GM23248 (cell line): ENCODE results near the gene COPS6. TPM values are rescaled to one million over a fixed set of nuclear protein-coding genes. Genes with fewer than 3 reads are reported as not detected.

Experiments used
- DNase-seq: peaks from one replicate; pipeline ENCODE4 v3.0.0-alpha.2; 2015
- H2AFZ ChIP-seq: fragments of 200-600 bp; sonication (generic); 2 replicates; pipeline ENCODE4 v1.6.1; 2016; ENCODE audit warnings: antibody characterized with exemption
- H3F3A ChIP-seq: fragments of 200-600 bp; sonication (generic); 2 replicates; pipeline ENCODE4 v1.6.1; 2016; ENCODE audit warnings: mild to moderate bottlenecking, antibody characterized with exemption, mixed run types; ENCODE audit not compliant: insufficient read depth
- H3K27ac ChIP-seq: fragments of 200-600 bp; sonication (generic); 2 replicates; pipeline ENCODE4 v1.5.1; 2016; ENCODE audit warnings: mild to moderate bottlenecking
- H3K27me3 ChIP-seq: fragments of 200-600 bp; sonication (generic); replicated peaks from 2 replicates; pipeline ENCODE4 v1.6.1; 2016; ENCODE audit warnings: mild to moderate bottlenecking; ENCODE audit not compliant: insufficient read depth
- H3K36me3 ChIP-seq: fragments of 200-600 bp; sonication (generic); 2 replicates; pipeline ENCODE4 v1.6.1; 2016; ENCODE audit warnings: low read depth, mild to moderate bottlenecking
- H3K4me1 ChIP-seq: fragments of 200-600 bp; sonication (generic); 2 replicates; pipeline ENCODE4 v1.6.1; 2016; ENCODE audit warnings: mild to moderate bottlenecking; ENCODE audit not compliant: insufficient read depth
- H3K4me2 ChIP-seq: fragments of 200-600 bp; sonication (generic); one replicate; pipeline ENCODE4 v1.6.1; 2016; ENCODE audit warnings: mild to moderate bottlenecking; ENCODE audit not compliant: unreplicated experiment
- H3K4me3 ChIP-seq: fragments of 200-600 bp; sonication (generic); 2 replicates; pipeline ENCODE4 v1.5.1; 2016; ENCODE audit warnings: mild to moderate bottlenecking
- H3K79me2 ChIP-seq: fragments of 200-600 bp; sonication (generic); 2 replicates; pipeline ENCODE4 v1.6.1; 2016; ENCODE audit warnings: mild to moderate bottlenecking; ENCODE audit not compliant: insufficient read depth
- H3K9ac ChIP-seq: fragments of 200-600 bp; sonication (generic); 2 replicates; pipeline ENCODE4 v1.6.1; 2016; ENCODE audit warnings: mild to moderate bottlenecking
- H3K9me2 ChIP-seq: fragments of 200-600 bp; sonication (generic); 2 replicates; pipeline ENCODE4 v1.6.1; 2016; ENCODE audit warnings: mixed run types, mild to moderate bottlenecking, moderate library complexity; ENCODE audit not compliant: insufficient read depth
- H3K9me3 ChIP-seq: fragments of 200-600 bp; sonication (generic); one replicate; pipeline ENCODE4 v1.6.1; 2017; ENCODE audit warnings: low read depth
- H4K20me1 ChIP-seq: fragments of 200-600 bp; sonication (generic); 2 replicates; pipeline ENCODE4 v1.6.0; 2016; ENCODE audit not compliant: insufficient read depth
- EZH2 ChIP-seq: fragments of 200-600 bp; sonication (generic); IDR thresholded peaks from 2 replicates; pipeline ENCODE4 v1.6.1; 2018; ENCODE audit warnings: antibody characterized with exemption, mild to moderate bottlenecking; ENCODE audit not compliant: insufficient read depth, poor library complexity, severe bottlenecking
- EZH2phosphoT487 ChIP-seq: fragments of 200-600 bp; sonication (generic); IDR thresholded peaks from 2 replicates; pipeline ENCODE4 v1.6.1; 2018; ENCODE audit warnings: antibody characterized with exemption, moderate library complexity, mild to moderate bottlenecking, low read depth; ENCODE audit not compliant: insufficient read depth
- WGBS, 2 experiments: methylation state at CpG; one replicate each; pipeline ENCODE4 v1.1.6; 2015 to 2017; ENCODE audit warnings: low lambda C conversion rate in 2 of 2, low coverage in 1 of 2; ENCODE audit errors: missing lambda C conversion rate in 2 of 2; 5-methylcytosine and 5-hydroxymethylcytosine counted together
- in situ Hi-C: fragments of 300-500 bp; cut with MboI; formaldehyde crosslinking; loops from 2 replicates; pipeline ENCODE4 v1.15.0; 2020
- polyA plus RNA-seq: library from polyadenylated mRNA; unstranded; fragments of >200 nt; fragmentation: Nextera tagmentation; extraction: Ambion mirVana; gene quantifications from 2 replicates; pipeline ENCODE4 v1.2.1, GENCODE V29; 2016
- total RNA-seq: library from RNA; depleted of rRNA; stranded (reverse); fragments of >200 nt; shearing (Covaris generic); gene quantifications from 2 replicates; pipeline ENCODE4 v1.2.3, GENCODE V29; 2014

COPS6 gene
- total and polyA plus RNA-seq, 2 experiments from 2014 or later, result 79.1 to 214 TPM

GRCh38 chr7:100072462-100072861 is 16.3 kb upstream of the COPS6 start:
- DNase-seq, result no peak
- H3K27ac ChIP-seq, result no peak overlapping the region
- H3K9me2 ChIP-seq, result no peaks in the 10 kb centered on the region
- in situ Hi-C loops, result no loop called here
- no peak overlapping the region for H2AFZ ChIP-seq
- peaks cover 4% of the 10 kb centered on the region for H3K9me3 ChIP-seq
- H3K9ac ChIP-seq, result no peak overlapping the region
- no peak overlapping the region for H3K4me3 ChIP-seq
- H3K4me1 ChIP-seq, result no peaks in the 10 kb centered on the region
- H4K20me1 ChIP-seq, result no peaks in the 10 kb centered on the region
- no peak overlapping the region for H3K4me2 ChIP-seq
- no peaks in the 10 kb centered on the region for H3K27me3 ChIP-seq
- WGBS, 2 experiments, result 95 to 98% methylated on average over 10 of the region's 10 CpGs
- no peaks in the 10 kb centered on the region; the same call in 1 of the 2 replicates for H3F3A ChIP-seq
- no peak for TF ChIP-seq EZH2phosphoT487
- no peak for TF ChIP-seq EZH2
- H3K79me2 ChIP-seq, result peaks cover 36% of the 10 kb centered on the region
- peaks cover 71% of the 10 kb centered on the region for H3K36me3 ChIP-seq

DNA sequence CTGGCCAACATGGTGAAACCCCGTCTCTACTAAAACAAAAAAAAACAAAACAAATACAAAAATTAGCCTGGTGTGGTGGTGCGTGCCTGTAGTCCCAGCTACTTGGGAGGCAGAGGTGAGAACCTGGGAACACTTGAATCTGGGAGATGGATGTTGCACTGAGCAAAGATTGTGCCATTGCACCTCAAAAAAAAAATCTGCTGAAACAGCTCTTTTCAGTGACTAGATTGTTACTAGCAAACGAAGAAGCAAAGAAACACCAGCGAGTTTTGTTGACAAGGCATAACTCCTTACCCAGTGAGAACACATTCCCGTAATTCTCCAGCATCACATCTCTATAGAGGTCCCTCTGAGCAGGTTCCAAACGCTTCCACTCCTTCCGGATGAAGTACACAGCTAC is 13.9 kb upstream of the COPS6 start:
- H3K36me3 ChIP-seq, result peaks cover 69% of the 10 kb centered on the region
- H2AFZ ChIP-seq, result no peak overlapping the region
- H3F3A ChIP-seq, result no peaks in the 10 kb centered on the region
- H3K27me3 ChIP-seq, result no peaks in the 10 kb centered on the region
- H3K4me1 ChIP-seq, result peaks cover 3% of the 10 kb centered on the region; the same call in 1 of the 2 replicates
- peaks cover 60% of the 10 kb centered on the region for H3K79me2 ChIP-seq
- no peak for TF ChIP-seq EZH2phosphoT487
- TF ChIP-seq EZH2, result no peak
- no peaks in the 10 kb centered on the region for H3K9me2 ChIP-seq
- no peak for DNase-seq
- in situ Hi-C loops, result no loop called here
- WGBS, 2 experiments, result 93 to 94% methylated on average over 7 of the region's 7 CpGs
- no peak overlapping the region for H3K27ac ChIP-seq
- H3K4me3 ChIP-seq, result no peak overlapping the region
- no peak overlapping the region for H3K4me2 ChIP-seq
- H3K9me3 ChIP-seq, result peaks cover 4% of the 10 kb centered on the region
- no peak overlapping the region for H3K9ac ChIP-seq
- no peaks in the 10 kb centered on the region for H4K20me1 ChIP-seq

DNA sequence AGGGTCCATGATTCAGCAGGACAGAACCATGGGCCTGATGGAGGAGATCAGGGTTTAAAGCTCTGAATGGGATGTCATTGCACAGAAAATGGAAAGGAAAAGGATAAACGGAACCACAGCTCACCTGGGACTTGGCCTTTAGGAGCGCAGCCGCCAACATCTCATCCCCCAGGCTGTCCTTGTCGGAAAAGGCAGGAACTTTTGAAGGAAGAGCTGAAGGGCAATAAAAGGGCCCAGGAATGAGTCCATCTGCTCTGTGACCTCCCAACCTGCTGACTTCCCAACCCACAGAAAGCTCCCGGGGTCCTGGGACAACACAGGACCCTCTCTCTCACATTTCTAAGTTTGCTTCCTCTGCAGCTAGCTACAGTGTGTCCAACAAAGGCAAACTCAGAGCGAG is 13.4 kb upstream of the COPS6 start:
- H3F3A ChIP-seq, result no peaks in the 10 kb centered on the region
- H3K79me2 ChIP-seq, result peaks cover 65% of the 10 kb centered on the region
- H3K36me3 ChIP-seq, result peaks cover 63% of the 10 kb centered on the region
- H3K9me2 ChIP-seq, result no peaks in the 10 kb centered on the region
- H3K4me3 ChIP-seq, result no peak overlapping the region
- peaks cover 4% of the 10 kb centered on the region for H3K9me3 ChIP-seq
- no peak overlapping the region for H3K9ac ChIP-seq
- H3K27ac ChIP-seq, result no peak overlapping the region
- DNase-seq, result no peak
- WGBS, 2 experiments, result 98 to 99% methylated on average over 6 of the region's 6 CpGs
- TF ChIP-seq EZH2 (no peak), EZH2phosphoT487 (no peak)
- H3K27me3 ChIP-seq, result no peaks in the 10 kb centered on the region
- H3K4me2 ChIP-seq, result no peak overlapping the region
- H2AFZ ChIP-seq, result no peak overlapping the region
- H3K4me1 ChIP-seq, result peaks cover 9% of the 10 kb centered on the region
- in situ Hi-C loops, result no loop called here
- no peaks in the 10 kb centered on the region for H4K20me1 ChIP-seq

DNA sequence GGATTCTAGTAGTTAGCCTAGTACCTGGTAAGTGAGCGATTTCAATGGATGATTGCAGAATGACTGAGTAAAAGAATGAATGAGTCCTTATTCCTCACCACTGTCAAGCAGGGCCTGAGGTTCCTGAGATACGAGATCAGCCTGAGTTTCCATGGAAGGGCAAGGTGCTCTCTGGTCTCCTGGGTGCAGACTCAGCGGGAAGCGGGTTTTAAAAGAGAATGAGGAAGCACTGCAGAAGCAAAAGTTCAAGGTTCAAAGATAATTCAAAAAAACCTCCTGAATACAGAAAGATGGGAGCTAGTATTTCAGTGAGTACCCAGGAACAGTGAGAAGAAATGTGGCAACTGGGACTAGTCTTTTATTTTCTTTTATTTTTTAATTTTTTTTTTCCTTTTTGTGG is 11.6 kb upstream of the COPS6 start:
- H3K36me3 ChIP-seq, result peaks cover 46% of the 10 kb centered on the region
- 98% methylated on average over 4 of the region's 4 CpGs for WGBS, 2 experiments

GRCh38 chr7:100079024-100079560 is 9.7 kb upstream of the COPS6 start:
- Histone ChIP-seq H3K79me2 (peaks cover 69% of the 10 kb centered on the region), H4K20me1 (no peaks in the 10 kb centered on the region), H3F3A (no peaks in the 10 kb centered on the region), H3K9me2 (no peaks in the 10 kb centered on the region), H3K36me3 (peaks cover 27% of the 10 kb centered on the region), H3K4me3 (no peak overlapping the region), H3K27ac (no peak overlapping the region), H3K9me3 (no peaks in the 10 kb centered on the region), H3K4me1 (peaks cover 10% of the 10 kb centered on the region), H3K4me2 (no peak overlapping the region), H3K27me3 (no peaks in the 10 kb centered on the region), H2AFZ (no peak overlapping the region), H3K9ac (peak overlapping the region; percentile 92; the same call in 1 of the 2 replicates)
- WGBS, 2 experiments, result 78 to 83% methylated on average over 7 of the region's 7 CpGs
- in situ Hi-C loops, result no loop called here
- TF ChIP-seq EZH2 (no peak), EZH2phosphoT487 (no peak)
- DNase-seq, result no peak

More for the DNA sequence above, 11.6 kb upstream of the COPS6 start:
- H3K27me3 ChIP-seq, result no peaks in the 10 kb centered on the region
- no peak overlapping the region for H3K4me3 ChIP-seq
- in situ Hi-C loops, result no loop called here
- no peak for DNase-seq
- no peaks in the 10 kb centered on the region for H3K9me2 ChIP-seq
- TF ChIP-seq EZH2phosphoT487 (no peak), EZH2 (no peak)
- peaks cover 10% of the 10 kb centered on the region for H3K4me1 ChIP-seq
- no peaks in the 10 kb centered on the region for H3F3A ChIP-seq
- no peak overlapping the region for H3K27ac ChIP-seq
- no peaks in the 10 kb centered on the region for H4K20me1 ChIP-seq
- peaks cover 69% of the 10 kb centered on the region for H3K79me2 ChIP-seq
- no peak overlapping the region for H2AFZ ChIP-seq
- no peak overlapping the region for H3K9ac ChIP-seq
- H3K4me2 ChIP-seq, result no peak overlapping the region
- no peaks in the 10 kb centered on the region for H3K9me3 ChIP-seq
